GM18505 (cell line): ENCODE results near the gene AVP.
"Not testable (repeated sequence)": the region's sequence is repeated elsewhere in the genome, so short reads cannot be mapped to it uniquely, and the experiment has no call there.

ENCODE experiments used
- ATAC-seq: cut with Tn5 transposase; IDR thresholded peaks from one replicate; pipeline ENCODE4 v1.9.1; 2021; ENCODE audit not compliant: unreplicated experiment
- POLR2A ChIP-seq: IDR thresholded peaks from 4 replicates; pipeline ENCODE4 v1.6.1; 2011; ENCODE audit warnings: borderline replicate concordance; ENCODE audit not compliant: insufficient read depth, insufficient read length; ENCODE audit errors: extremely low read depth

AVP gene

GRCh38 chr20:3082955-3083952 is 1.3 kb downstream of the AVP start:
- no peak for ATAC-seq
- no peak for TF ChIP-seq POLR2A

DNA sequence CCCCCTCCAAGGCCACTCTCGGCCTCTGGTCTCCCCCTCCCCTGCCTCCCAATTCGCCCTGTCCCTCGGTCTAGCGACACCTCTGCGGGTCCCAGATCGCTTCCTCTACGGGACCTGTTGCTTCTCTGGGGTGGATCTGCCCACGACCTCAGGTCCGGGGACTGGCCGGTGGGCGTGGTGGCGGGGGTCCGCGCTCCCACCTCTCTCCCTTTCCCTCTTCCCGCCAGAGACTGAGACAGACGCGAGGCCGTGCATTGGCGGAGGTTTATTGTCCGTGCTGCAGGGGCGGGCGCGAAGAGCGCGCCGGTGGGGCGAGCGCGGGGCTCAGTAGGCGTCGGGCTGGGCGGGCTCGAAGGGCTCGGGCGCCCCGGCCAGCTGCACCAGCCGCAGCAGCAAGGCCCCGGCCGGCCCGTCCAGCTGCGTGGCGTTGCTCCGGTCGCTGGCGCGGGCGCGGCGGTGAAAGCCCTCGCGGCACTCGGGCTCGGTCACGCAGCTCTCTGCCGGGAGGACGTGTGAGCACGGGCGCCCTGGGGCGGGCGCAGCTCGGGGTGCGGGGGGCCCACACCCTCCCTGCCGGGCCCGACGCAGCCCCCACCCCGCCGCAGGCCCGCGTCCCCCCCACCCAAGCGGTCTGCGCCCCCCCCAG is 2.1 kb downstream of the AVP start:
- ATAC-seq, result no peak
- no peak for TF ChIP-seq POLR2A

GRCh38 chr20:3081641-3082040 is 2.9 kb downstream of the AVP start:
- no peak for ATAC-seq
- TF ChIP-seq POLR2A, result no peak

- no peak for TF ChIP-seq POLR2A
- no peak for ATAC-seq
Observed at GRCh38 chr20:3080939-3081388, 3.6 kb downstream of the AVP start.

DNA sequence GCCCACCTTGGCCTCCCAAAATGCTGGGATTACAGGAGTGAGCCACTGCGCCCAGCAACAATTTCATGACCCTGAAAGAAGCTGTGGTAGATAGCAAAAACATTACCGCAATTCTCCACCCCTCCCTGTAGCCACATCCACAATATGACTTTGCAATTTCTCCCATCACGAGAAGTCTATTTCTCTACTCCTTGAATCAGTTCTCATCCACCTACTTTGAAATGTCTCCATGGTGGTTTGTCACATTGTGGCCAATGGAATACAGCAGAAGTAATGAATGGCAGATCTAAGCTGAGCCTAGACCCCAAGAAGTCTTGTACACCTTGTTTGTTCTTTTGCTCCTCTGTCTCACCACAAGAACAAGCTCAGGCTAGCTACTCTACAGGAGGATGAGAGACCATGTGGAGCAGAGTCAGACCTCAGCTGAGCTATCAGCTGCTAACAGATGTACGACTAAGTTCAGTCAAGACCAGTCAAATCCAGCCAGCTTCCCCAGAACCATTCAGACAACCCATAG is 6.8 kb downstream of the AVP start:
- ATAC-seq, result no peak
- no peak for TF ChIP-seq POLR2A

DNA sequence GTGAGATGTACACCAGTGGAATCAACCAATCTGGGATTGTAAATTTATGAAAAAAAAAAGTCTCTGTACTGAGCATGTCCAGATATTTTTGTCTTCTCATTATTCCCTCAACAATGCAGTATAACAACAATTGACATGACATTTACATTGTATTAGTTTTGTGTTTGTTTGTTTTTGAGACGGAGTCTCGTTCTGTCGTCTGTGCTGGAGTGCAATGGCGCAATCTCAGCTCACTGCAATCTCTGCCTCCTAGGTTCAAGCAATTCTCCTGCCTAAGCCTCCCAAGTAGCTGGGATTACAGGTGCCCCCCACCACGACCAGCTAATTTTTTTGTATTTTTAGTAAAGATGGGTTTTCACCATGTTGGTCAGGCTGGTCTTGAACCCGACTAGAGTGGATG is 9.2 kb downstream of the AVP start:
- ATAC-seq, result not testable (repeated sequence)

GRCh38 chr20:3074812-3075211 is 9.7 kb downstream of the AVP start:
- TF ChIP-seq POLR2A, result no peak
- ATAC-seq, result no peak

DNA sequence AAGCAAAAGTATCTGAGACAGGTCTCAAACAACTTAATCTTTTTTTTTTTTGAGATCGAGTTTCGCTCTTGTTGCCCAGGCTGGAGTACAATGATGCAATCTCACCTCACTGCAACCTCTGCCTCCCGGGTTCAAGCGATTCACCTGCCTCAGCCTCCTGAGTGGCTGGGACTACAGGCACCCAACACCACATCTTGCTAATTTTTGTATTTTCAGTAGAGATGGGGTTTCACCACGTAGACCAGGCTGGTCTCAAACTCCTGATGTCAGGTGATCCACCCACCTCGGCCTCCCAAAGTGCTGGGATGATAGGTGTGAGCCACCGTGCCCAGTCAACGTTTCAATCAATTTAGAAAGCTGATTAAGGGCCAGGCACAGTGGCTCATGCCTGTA is 11.3 kb downstream of the AVP start:
- not testable (repeated sequence) for ATAC-seq

DNA sequence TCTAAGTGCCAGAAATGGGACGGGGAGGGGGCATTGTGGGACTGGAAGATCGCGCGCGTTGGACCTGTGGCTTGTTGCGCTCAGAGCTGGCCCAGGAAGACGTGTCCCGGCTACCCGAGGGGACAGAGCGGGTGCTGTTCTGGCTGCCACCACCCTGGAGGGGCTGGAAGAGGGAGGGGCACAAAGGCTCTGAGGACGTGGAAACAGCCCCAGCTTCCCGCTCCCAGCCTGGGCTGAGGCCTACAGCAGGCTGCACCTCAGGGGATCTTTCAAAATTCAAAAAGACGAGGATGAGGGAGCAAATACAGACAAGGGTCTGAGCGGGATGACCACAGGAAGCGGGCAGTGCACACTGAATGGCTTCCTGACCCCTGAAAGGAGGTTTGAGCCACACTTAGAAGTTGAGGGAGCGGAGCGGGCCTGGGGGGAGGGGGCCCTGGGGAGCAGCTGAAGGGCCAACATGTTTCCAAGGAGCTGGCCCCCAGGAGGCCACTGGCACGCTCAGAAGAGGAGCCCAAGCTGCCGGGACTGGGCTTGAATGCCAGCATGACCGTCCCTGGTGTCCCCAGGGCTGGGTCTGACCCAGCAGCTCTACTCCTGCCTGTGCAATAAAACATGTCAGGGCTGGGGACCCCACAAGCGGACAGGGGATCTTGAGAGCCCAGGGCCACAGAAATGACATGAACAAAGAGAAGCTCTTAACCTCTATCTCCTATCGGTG is 11.8 kb downstream of the AVP start:
- ATAC-seq, result no peak
- TF ChIP-seq POLR2A, result no peak

GRCh38 chr20:3071610-3072529 is 12.7 kb downstream of the AVP start, which contains the start of gene OXT:
OXT (plus strand) TSS chr20:3071620; CDS start chr20:3071656, 36 bp downstream.
- TF ChIP-seq POLR2A, result no peak
- ATAC-seq, result no peak

GRCh38 chr20:3071266-3071609 is 13.3 kb downstream of the AVP start:
- ATAC-seq, result no peak
- no peak for TF ChIP-seq POLR2A

DNA sequence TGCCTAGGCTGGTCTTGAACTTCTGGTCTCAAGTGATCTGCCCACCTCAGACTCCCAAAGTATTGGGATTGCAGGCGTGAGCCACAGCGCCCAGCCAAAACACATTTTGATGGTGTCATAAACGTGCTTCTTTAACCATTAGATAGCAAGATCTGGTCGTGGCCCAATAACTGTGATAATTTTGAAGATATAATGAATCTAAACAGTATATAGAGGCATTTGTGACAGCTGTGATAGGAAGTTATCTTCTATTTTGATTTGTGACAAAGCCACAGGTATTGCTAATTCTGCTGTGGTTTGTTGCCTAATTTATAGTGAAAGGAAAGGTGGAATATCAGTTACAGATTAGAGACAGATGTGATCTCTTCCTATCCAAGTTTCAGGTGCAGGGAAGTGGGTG is 13.8 kb downstream of the AVP start:
- TF ChIP-seq POLR2A, result no peak

More for the DNA sequence above, 13.8 kb downstream of the AVP start:
- no peak for ATAC-seq
